ENCODE data around the gene SBK2. TPM values are rescaled to one million over a fixed set of nuclear protein-coding genes. Genes with fewer than 3 reads are reported as not detected.

SBK2 gene
- total and polyA plus RNA-seq, 2 donors (not counting 1 experiment from before 2014, with no cell fraction given): not detected

DNA sequence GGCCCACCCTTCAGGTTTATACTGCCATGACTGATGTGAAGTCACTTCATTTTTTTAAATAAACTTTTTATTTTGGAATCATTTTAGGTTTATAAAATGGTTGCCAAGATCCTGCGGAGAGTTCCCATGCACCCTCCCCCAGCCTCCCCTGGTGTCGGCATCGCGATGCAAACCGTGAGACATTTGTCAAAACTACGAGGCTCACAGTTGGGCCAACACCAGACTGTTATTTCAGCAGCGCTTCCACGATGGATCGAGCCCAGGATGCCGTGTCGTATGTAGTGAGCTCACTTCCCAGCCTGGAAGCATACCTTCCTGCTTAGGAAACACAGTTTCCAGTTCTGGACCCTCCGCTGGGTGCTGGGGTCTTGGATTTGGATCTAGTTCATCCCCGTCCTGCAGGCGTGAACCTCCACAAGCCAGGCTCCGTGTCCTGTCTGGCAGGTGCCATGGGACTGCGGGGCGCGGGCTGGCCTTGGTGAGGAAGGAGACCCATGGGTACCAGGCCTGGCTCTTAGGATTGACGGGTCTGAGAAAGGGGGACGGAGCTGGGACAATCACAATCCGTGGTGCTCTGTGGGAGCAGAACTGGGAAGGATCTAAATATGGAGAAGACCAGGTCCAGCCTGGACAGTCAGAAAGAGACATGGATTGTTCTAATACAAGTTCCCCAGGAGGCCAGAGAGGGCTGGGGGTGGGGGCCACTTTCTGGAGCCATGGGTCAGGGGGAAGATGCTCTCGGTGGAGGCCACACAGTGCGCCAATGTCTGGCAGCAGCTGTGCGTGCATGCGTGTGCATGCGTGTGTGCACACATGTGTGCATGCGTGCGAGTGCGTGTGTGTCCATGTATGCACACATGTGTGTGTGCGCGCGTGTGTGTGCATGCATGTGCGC, 2.4 kb upstream of the SBK2 start:
- H3K9me3 ChIP-seq (ENCODE audit: control insufficient read depth, insufficient read depth, low read depth, low read length): no peaks in the 10 kb centered on the region
- H3K79me2 ChIP-seq (ENCODE audit: control insufficient read depth, insufficient read depth, low read length): no peaks in the 10 kb centered on the region
- no peaks in the 10 kb centered on the region for H3K4me1 ChIP-seq (ENCODE audit: control insufficient read depth, extremely low read depth, insufficient read depth, low read length)
- H3K4me2 ChIP-seq (ENCODE audit: extremely low read depth, insufficient read depth, low read length): no peak overlapping the region
- H3K27me3 ChIP-seq (ENCODE audit: control insufficient read depth, insufficient read depth, low read length): no peaks in the 10 kb centered on the region
- no peak overlapping the region for H3K4me3 ChIP-seq (replicated peaks in 1 of 4; ENCODE audit: control extremely low read depth in 1 of 4, insufficient read depth in 1 of 4, low read depth in 3 of 4, low read length in 4 of 4)
- no peak for DNase-seq (ENCODE audit: low read depth in 2 of 2)
- H2AFZ ChIP-seq (ENCODE audit: low read length): no peak overlapping the region
- no peak overlapping the region for H3K27ac ChIP-seq (ENCODE audit: insufficient read depth, low read length)
- H4K20me1 ChIP-seq (ENCODE audit: control insufficient read depth, extremely low read depth, insufficient read depth, low read length): no peaks in the 10 kb centered on the region
- TF ChIP-seq EZH2 (IDR thresholded peaks at IDR 0.05; ENCODE audit: low read length, missing control alignments): no peak
- TF ChIP-seq, protein P1, sequence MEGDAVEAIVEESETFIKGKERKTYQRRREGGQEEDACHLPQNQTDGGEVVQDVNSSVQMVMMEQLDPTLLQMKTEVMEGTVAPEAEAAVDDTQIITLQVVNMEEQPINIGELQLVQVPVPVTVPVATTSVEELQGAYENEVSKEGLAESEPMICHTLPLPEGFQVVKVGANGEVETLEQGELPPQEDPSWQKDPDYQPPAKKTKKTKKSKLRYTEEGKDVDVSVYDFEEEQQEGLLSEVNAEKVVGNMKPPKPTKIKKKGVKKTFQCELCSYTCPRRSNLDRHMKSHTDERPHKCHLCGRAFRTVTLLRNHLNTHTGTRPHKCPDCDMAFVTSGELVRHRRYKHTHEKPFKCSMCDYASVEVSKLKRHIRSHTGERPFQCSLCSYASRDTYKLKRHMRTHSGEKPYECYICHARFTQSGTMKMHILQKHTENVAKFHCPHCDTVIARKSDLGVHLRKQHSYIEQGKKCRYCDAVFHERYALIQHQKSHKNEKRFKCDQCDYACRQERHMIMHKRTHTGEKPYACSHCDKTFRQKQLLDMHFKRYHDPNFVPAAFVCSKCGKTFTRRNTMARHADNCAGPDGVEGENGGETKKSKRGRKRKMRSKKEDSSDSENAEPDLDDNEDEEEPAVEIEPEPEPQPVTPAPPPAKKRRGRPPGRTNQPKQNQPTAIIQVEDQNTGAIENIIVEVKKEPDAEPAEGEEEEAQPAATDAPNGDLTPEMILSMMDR (conservative IDR thresholded peaks at IDR 0.05 in 1 of 2, IDR thresholded peaks at IDR 0.05 in 1 of 2; ENCODE audit: low read depth in 1 of 2, low read length in 2 of 2): no peak
- H3K9ac ChIP-seq (ENCODE audit: insufficient read depth, low read length): no peak overlapping the region
- no peaks in the 10 kb centered on the region for H3K36me3 ChIP-seq (ENCODE audit: control insufficient read depth, insufficient read depth, low read length)

DNA sequence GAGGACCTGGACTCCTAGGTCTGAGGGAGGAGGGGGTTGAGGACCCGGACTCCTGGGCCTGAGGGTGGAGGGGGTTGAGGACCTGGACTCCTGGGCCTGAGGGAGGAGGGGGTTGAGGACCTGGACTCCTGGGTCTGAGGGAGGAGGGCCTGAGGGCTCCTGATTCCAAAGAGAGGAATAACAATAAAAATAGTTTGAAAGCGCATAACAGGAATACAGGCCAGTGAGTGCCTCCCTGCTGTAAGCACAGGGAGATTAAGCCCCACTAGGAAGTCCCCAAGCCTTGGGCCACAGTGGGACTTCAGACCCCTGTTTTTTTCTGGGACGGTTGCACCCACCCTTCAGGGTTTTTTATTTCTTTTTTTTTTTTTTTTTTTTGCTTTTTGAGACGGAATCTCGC, 1.2 kb upstream of the SBK2 start:
- Histone ChIP-seq H3K9me3 (ENCODE audit: control insufficient read depth, insufficient read depth, low read depth, low read length) (no peaks in the 10 kb centered on the region), H4K20me1 (ENCODE audit: control insufficient read depth, extremely low read depth, insufficient read depth, low read length) (no peaks in the 10 kb centered on the region), H3K4me2 (ENCODE audit: extremely low read depth, insufficient read depth, low read length) (no peak overlapping the region), H3K9ac (ENCODE audit: insufficient read depth, low read length) (no peak overlapping the region), H3K4me1 (ENCODE audit: control insufficient read depth, extremely low read depth, insufficient read depth, low read length) (no peaks in the 10 kb centered on the region), H3K36me3 (ENCODE audit: control insufficient read depth, insufficient read depth, low read length) (no peaks in the 10 kb centered on the region), H3K27ac (ENCODE audit: insufficient read depth, low read length) (no peak overlapping the region), H3K79me2 (ENCODE audit: control insufficient read depth, insufficient read depth, low read length) (no peaks in the 10 kb centered on the region), H3K4me3 (replicated peaks in 1 of 4; ENCODE audit: control extremely low read depth in 1 of 4, insufficient read depth in 1 of 4, low read depth in 3 of 4, low read length in 4 of 4) (no peak overlapping the region), H2AFZ (ENCODE audit: low read length) (no peak overlapping the region), H3K27me3 (ENCODE audit: control insufficient read depth, insufficient read depth, low read length) (no peaks in the 10 kb centered on the region)
- no peak for DNase-seq (ENCODE audit: low read depth in 2 of 2)
- no peak for TF ChIP-seq EZH2 (IDR thresholded peaks at IDR 0.05; ENCODE audit: low read length, missing control alignments)
- TF ChIP-seq, protein P1 (conservative IDR thresholded peaks at IDR 0.05 in 1 of 2, IDR thresholded peaks at IDR 0.05 in 1 of 2; ENCODE audit: low read depth in 1 of 2, low read length in 2 of 2): no peak

DNA sequence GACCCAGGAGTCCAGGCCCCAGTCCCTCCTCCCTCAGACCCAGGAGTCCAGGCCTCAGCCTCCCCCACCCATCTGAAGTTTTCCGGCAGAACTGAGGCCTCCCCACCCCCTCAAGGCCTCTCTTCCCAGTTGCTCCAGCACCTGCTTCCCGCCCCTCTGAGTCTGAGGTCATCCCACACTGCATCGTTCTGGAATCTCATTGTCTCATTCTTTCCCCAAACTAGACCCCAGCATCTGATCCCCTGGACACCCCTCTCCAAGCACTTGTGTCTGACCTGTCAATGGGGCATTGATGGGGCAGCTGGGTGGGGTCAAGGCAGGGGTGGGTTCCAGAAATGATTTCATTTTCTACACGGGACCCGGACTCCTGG, 793 bp upstream of the SBK2 start:
- no peak overlapping the region for H3K9ac ChIP-seq (ENCODE audit: insufficient read depth, low read length)

More for the DNA sequence above, 793 bp upstream of the SBK2 start:
- Histone ChIP-seq H2AFZ (ENCODE audit: low read length) (no peak overlapping the region), H3K4me3 (replicated peaks in 1 of 4; ENCODE audit: control extremely low read depth in 1 of 4, insufficient read depth in 1 of 4, low read depth in 3 of 4, low read length in 4 of 4) (no peak overlapping the region), H3K27ac (ENCODE audit: insufficient read depth, low read length) (no peak overlapping the region), H3K4me2 (ENCODE audit: extremely low read depth, insufficient read depth, low read length) (no peak overlapping the region), H3K4me1 (ENCODE audit: control insufficient read depth, extremely low read depth, insufficient read depth, low read length) (no peaks in the 10 kb centered on the region), H3K36me3 (ENCODE audit: control insufficient read depth, insufficient read depth, low read length) (no peaks in the 10 kb centered on the region), H3K27me3 (ENCODE audit: control insufficient read depth, insufficient read depth, low read length) (no peaks in the 10 kb centered on the region), H3K79me2 (ENCODE audit: control insufficient read depth, insufficient read depth, low read length) (no peaks in the 10 kb centered on the region), H4K20me1 (ENCODE audit: control insufficient read depth, extremely low read depth, insufficient read depth, low read length) (no peaks in the 10 kb centered on the region), H3K9me3 (ENCODE audit: control insufficient read depth, insufficient read depth, low read depth, low read length) (no peaks in the 10 kb centered on the region)
- no peak for TF ChIP-seq EZH2 (IDR thresholded peaks at IDR 0.05; ENCODE audit: low read length, missing control alignments)
- peak in 1 of 2 donors; percentile 56 for DNase-seq (ENCODE audit: low read depth in 2 of 2)
